NCI-H2196 treated with DMSO at 0.1 percent for 48 hours (cell line): Measurements from ENCODE around the gene CIB1.
A peak's percentile ranks its signal among the peaks of the same experiment; 100 is the strongest.
"Not testable (repeated sequence)": the region's sequence is repeated elsewhere in the genome, so short reads cannot be mapped to it uniquely, and the experiment has no call there.

Experiments
- DNase-seq: peaks from one replicate; lab custom pipeline; 2025; ENCODE audit not compliant: unreplicated experiment; lab: John Stamatoyannopoulos, UW

CIB1 gene

DNA sequence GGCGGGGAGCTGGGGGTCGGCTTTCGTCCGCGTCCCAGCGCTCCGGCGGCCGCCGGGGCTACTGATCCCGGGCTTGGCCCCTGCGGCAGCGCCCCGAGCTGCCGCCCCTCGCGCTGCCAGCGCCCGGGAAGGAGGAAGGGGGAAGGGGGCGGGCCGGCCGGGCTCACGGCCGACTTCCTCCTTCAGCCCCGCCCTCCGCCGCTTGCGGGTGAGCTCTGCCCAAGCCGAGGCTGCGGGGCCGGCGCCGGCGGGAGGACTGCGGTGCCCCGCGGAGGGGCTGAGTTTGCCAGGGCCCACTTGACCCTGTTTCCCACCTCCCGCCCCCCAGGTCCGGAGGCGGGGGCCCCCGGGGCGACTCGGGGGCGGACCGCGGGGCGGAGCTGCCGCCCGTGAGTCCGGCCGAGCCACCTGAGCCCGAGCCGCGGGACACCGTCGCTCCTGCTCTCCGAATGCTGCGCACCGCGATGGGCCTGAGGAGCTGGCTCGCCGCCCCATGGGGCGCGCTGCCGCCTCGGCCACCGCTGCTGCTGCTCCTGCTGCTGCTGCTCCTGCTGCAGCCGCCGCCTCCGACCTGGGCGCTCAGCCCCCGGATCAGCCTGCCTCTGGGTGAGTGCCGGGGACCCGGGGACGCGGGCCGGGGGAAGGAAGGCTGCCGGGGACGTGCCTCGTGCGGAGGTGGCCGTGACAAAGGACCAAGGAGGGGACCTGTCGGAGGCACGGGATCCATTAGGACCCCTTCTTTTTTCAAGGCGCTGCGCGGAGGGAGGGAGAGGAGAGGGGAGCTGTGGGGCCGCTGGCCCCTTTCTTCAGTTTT, 32.4 kb downstream of the CIB1 start, which contains the start of gene SEMA4B:
TSS of gene SEMA4B (plus strand) at position 201 of the 814 bp plus-strand sequence. CDS start at position 450, 249 bp downstream.
- DNase-seq = no peak

DNA sequence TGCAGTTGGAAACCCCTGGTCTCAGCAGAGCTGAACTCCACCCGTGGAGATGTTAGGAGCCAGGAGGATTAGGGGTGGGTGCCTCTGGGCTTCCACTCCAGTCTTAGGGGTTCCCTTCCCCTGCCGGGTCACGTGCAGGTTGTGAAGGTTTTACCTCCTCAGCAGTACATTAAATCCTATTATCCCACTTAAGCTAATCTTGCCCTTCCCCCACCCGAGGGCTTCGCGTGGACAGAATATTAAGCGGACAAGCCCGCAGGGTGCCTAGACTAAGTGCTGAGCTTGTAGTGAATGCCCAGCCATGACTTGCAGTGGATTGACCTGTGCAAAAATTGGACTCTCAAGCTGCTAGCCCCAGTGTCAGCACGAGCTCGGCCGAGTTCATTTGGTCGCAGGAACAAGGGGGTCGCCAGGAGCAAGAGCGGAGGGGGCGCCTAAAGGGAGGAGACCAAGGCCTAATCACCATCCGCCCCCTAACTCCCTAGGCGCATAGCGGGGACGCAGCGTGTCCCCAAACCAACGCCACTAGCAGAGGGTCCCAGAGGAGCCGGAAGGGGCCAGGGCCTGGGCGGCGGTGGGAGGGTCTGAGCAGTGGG, 33.1 kb downstream of the CIB1 start:
- DNase-seq = no peak

DNA sequence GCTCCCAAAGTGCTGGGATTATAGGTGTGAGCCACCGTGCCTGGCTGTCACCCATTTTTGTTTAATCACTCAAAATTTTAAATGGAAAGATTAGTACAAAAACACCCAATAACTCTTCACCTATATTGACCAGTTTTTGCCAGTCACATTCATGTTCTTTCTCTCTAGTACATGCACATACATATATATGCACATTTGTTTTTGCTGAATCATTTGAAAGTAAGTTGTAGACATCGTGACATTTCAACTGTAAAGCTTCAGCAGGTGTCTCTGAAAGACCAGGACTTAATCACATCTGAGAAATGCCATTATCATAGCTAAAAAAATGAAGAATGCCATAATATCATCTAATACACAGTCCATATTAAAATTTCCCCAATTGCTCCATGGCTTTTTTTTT, 39.1 kb downstream of the CIB1 start:
- DNase-seq = no peak

DNA sequence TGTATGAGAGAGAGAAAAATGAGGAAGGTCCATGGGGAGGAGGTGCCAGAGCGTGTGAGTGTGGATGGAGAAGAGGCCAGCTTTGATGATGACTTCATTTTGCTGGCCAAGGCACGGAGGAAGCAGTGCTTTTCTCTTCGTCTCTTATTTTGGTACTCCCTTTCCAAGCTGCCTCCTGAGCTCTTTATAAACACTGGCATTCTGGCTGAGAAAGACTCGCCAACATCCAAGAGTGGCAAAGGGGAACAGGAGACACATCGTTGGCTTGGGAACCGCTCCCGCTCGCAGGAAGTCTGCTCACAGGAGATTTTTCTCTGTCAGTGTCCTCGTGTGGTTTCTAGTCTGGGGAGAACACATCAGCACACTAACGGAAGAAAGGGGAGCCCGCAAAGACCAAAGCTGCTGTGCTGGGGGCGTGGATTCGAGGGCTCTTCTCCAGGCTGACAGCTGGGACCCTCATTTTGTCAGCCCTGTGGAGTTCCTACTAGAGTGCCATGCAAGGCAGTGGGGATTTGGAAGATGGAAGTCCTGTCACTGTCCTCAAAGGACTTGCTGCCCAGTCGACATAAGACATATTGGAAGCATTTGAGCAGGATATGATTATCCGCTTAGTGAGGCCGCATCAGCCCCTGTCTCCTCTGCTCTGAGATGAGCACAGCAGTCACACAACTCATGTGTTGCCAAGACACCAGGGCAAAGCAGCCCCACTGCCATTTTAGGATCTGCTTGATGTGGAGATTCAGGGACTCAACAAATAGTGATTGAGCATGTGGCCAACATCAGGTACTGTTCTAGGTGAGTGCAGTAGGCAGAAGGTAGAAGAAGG, 40.6 kb downstream of the CIB1 start:
- no peak for DNase-seq

DNA sequence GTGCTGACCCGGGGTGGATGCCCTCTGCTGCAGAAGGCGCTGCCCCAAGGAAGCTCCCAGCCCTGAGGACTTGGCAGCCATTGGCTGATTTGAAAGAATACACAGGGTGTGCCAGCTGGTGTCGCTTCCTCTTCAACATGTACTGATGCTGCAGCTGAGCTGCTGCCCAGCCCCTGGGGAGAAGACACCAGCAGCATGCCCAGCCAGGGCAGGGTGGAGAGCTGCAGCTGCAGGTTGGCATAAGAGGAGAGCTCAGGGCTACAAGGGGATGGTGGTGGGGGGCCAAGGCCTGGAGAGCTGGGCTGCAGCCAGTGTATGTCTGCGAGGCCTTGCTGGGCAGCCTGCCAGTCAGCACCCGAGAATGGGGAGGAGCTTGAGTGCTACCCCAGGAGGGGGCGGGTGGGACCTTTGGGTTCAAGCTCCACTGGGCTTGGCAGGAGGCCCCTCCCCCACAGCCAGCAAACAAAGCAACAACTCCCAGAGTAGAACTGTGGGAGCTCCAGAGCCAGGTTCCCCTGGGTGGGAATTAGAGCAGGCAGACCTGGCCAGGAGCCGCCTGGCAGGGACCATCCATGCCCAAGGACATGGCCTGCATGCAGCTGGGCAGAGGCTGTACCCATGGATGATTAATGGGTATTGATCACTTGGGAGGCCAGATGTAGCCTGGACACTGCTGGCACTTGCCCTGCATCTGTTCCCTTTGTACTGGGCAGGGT, 41.8 kb downstream of the CIB1 start:
- peak; percentile 94 for DNase-seq

DNA sequence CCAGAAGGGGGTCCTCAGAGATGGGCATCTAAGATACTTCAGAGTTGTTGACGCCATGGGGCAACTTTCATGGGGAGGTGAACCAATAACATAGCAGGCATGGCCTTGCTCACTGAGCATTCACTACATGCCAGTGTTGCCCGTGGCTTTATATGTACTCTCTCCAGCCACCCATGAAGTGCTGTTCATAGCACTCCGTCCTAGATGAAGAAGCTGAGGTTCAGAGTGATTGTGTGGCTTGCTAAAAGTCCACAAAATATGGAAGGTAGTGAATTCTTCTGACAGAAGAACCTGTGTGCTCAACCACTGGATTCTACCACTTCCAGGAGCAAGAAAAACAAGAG, 42.4 kb downstream of the CIB1 start:
- no peak for DNase-seq

DNA sequence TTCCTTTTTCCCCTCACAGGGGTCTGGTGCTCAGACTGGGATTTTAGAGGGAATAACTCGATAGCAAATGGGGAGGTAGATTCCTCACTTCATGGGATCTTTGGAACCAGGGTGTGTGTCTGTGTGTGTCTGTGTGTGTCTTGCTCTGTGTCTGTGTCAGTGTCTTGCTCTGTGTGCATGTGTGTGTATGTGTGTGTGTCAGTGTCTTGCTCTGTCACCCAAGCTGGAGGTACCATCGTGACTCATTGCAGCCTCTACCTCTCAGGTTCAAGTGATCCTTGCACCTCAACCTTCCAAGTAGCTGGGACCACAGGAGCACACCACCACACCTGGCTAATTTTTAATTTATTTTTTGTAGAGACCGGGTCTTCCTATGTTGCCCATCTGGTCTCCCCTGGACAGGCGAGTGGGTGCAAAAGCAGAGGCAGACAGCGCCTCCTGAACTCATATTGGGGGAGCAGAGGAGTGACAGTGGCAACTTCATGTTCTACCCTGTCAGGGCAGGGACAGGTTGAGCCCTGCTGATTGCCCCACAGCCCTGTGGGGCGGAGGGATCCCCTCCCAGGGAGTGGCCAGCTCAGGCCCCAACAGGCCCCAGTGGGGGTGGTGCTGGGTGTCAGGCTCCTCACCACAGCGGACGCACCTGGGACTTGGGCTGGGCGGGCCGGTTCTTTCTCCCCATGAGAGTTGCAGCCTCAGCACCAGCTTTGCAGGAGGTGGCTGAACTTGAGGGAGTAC, 43.0 kb downstream of the CIB1 start:
- no peak for DNase-seq

DNA sequence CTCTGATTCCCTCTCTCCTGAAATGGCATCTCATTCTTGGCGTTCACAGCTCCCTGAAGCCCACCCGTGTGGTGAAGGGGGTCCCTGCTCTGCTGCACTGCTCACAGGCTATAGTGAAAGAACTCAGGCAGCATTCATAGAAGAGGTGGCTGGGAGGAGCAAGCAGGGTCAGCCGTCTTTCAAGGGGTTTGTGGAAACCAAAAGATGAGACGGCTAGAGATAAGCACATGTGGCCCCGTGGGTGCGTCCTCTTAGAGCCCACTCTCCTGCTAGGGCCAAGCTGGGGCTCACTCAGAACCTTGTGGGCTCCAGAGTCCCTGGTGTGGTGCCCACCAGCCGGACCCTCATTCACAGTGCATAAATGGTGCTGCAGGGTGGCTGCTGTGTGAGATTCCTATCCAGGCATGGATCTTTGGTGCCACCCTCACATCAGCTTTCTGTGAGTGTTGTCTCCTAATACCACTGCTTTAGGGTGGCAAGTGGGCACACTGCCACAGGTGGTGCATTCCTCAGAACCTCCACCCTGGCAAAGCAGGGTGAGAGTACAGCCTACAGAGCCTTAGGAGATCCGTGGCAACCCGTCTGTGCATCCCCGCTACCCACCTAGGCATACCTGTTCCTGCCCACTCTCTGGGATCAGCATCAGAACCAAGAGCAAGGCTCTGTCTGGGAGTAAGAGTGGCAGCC, 43.8 kb downstream of the CIB1 start:
- DNase-seq = no peak

DNA sequence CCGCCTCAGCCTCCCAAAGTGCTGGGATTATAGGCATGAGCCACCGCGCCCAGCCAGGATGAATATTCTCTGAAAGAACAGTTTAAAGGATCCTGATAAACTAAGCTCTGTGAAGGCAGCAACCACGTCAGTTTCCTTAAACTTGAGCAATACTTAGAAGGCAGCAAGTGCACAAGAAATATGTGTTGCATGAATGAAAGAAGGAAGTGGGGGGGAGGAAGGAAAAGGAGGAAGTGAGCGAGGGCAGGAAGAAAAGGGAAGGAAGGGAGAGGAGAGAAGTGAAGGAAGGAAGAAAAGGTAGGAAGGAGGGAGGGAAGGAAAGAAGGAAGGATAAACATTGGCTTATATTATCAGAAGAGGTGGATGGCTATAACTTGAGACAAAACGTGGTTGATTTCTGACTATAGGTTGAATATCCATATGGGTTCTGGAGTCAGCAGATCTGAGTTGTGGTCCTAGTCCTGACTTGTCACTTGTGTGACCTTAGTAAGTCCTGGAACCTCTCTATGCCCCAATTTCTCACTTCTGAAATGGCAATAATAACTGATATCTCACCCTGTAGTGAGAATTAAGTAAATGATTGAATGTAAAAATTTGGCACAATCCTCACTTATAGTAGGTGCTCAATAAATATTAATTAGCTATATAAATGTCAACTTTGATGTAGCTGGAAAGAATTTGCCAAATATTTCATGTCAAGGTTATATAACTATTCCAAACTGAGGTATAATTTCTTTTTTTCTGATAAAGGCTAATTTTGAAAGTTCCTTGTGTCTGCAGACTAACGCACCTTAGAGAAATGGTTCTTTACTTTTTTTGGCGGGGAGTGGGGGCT, 44.6 kb downstream of the CIB1 start:
- DNase-seq = no peak

DNA sequence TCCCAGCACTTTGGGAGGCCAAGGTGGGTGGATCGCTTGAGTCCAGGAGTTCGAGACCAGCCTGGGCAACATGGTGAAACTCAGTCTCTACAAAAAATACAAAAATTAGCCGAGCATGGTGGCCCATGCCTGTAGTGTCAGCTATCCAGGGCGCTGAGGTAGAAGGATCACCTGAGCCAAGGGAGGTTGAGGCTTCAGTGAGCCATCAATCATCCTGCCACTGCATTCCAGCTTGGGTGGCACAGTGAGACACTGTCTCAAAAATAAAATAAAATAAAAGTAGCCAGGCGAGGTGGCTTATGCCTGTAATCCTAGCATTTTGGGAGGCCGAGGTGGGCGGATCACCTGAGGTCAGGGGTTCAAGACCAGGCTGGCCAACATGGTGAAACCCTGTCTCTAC, 45.7 kb downstream of the CIB1 start:
- DNase-seq = not testable (repeated sequence)

DNA sequence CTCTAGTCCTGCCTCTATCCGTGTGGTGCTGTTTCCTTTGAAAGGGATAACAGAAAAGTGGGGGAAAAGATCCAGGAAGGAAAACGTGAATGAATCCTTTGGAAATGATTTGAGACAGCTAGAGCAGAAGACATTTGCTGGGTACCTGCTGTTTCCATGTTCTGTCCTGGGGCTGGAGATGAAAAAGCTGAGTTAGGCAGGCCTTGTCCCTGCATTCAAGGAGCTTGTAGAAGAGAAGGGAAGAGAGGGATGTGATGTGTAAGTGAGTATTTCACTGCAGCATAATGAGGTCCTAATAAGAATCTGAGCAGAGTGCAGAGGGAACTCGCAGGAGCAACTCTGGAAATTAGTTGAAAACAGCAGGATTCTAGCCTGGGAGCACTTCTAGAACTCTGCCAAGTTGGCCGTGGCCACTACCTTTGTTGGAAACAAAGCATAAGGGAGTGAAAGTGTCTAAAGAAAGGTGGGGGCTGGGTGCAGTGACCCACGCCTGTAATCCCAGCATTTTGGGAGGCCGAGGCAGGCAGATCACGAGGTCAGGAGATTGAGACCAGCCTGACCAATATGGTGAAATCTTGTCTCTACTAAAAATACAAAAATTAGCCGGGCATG, 46.4 kb downstream of the CIB1 start:
- DNase-seq = no peak

DNA sequence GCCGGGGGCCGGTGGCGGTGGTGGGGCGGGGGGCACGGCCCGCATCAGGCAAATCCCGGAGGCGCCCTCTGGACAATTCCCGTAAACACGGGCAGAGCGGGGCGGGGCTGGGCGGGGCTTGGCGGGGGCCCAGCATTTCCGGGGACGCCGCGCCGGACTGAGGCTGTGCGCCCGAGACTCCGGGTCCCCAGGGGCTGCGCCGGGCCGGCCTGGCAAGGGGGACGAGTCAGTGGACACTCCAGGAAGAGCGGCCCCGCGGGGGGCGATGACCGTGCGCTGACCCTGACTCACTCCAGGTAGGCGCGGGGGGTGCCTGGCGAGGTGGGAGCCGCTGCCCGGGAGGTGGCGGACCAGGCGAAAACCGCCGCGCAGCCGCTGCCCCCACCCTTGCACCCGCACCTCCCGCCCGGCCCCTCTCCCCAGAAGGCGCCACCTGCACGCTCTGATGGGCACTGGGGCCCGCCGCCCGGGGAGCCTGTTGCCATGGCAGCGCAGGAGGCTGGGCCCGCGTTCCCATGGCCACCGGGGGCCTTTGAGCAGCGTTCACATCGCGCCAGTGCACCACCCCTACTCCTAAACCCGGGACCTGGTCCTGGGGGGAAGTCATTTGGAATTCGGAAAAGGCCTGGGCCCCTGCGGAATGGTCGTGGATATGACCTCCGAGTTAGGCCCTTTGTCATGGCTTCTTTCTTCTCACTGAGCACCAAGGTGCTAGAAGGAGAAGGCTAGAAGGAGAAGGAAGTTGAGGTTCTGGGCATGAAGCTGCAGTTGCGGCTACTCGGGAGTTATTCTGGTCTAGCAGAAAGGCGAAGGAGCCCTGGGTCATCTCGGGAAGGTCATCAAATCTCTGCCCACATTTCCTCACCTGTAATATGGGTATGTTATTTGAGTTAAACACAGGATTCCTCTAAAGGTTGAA, 48.7 kb downstream of the CIB1 start:
- DNase-seq = peak; percentile 75

DNA sequence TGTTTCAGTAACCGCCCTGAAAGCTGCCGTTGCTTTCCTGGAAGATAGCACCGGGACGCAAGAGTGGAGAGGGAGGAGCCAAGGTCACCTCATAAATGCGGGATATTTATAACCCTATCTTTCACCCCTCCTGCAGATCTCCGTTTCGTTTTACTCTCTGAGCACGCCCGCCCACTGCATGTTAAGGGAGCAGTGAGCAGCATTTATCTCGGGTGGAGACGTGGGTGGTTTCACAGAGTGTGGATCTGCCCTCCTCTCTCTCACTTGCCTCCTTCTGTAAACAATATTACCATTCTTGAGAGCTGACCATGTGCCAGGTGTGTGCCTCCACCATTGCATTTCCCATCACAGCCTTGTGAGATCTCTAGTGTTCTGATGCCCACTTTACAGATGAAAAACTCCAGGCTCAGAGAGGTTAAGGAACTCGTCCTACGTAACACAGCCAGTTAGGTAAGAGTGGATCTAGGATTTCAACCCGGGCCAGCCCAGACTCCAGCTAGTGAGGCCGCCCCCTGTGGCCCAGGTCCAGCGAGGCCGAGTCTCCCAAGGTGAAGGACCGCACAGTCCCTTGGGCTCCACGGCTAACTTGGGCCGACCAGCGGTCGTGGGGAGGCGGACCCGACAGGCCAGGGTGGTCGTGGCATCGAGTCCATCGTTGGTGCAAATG, 49.5 kb downstream of the CIB1 start:
- peak; percentile 70 for DNase-seq

DNA sequence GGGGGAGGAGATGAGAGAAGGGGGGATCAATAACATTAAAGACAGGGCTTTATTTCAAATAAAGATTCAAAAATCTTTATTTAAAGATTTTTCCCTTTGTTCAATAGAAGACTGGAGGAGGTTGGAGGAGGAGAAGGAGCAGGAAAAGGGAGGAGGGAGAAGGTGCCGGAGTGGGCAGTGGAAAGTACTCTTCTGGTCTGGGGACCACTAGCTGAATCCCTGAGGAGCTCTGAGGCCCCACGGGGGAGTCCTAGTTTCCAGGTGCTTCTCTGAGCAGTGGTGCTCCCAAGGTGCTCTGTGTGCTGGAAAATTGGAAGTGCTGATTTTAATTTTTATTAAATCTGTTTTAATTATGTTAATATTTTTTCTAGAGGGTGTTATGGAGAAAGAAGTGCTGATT, 52.0 kb downstream of the CIB1 start:
- no peak for DNase-seq
